GM12892 (cell line): ENCODE results near the gene NXPH1.
A peak's percentile ranks its signal among the peaks of the same experiment; 100 is the strongest.
"Not testable (repeated sequence)": the region's sequence is repeated elsewhere in the genome, so short reads cannot be mapped to it uniquely, and the experiment has no call there.

Experiments used
- DNase-seq: peaks from one replicate; pipeline ENCODE4 v3.0.0; 2011; ENCODE audit not compliant: insufficient read length
- FAIRE-seq: peaks from 2 replicates; lab custom pipeline; 2011; peaks lifted over from hg19 to GRCh38; lab: Jason Lieb, UNC
- POLR2A ChIP-seq: IDR thresholded peaks from 2 replicates; pipeline ENCODE4 v1.6.1; 2011; ENCODE audit warnings: low read depth, low read length, control low read depth
- POLR2AphosphoS5 ChIP-seq: IDR thresholded peaks from 2 replicates; pipeline ENCODE4 v1.6.1; 2011; ENCODE audit warnings: low read depth, low read length, control low read depth
- TAF1 ChIP-seq: IDR thresholded peaks from 2 replicates; pipeline ENCODE4 v1.6.1; 2011; ENCODE audit warnings: low read depth, mild to moderate bottlenecking, control low read depth, low read length, borderline replicate concordance

The NXPH1 gene

DNA sequence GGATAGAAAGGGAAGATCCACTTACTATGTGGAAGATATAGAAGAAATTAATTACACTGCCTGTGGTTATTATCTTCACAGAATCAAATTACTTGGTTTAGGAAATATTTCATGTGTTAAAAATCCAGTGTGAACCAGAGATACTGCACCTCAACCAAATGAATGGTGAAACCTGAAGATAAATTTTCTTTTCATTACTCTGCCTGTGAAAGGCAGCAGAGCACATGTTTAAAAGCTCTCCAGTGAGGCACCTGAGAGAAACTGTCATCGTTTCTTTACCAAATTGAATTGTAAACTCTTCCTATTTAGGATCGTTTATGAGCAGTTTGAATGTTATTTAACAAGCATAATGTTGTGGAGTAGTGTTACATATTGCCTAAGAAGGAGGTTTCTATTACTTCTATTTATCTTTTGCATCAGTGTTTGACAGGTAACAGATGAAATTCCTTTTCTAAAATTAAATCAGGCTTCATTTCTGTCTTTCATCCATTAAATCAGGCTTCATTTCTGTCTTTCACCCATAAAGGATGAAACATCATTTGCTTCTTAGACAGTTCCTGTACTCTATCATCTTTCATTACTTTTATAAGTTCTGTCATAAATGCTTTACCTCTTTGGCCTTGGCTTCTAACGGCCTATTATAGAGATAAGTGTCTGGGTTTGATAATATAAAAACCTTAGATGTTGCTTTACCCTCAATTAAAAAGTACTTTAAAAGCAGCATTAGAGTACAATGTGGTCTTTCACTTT lies 266.6 kb downstream of the NXPH1 start:
- no peak for TF ChIP-seq POLR2A
- no peak for TF ChIP-seq POLR2AphosphoS5
- TF ChIP-seq TAF1 = no peak
- FAIRE-seq (no peak), DNase-seq (no peak)

DNA sequence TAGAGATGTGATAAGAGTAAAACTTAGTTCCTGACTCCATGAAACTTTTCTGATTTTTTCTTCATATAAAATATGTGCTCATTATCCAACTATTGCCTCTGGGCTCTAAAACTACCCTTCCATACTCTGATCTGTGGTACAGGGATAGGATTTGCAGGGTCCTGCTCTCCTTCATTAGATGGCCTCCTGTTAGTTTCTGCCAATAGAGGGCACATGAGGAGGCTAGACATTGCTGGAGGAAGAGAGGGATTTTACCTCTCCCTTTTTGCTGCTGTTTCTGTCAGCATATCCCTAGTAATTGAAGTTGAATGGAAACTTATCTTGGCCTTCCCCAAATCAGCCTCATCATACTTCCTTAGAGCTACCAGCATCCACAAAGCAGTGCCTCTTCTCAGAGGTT lies 269.4 kb downstream of the NXPH1 start:
- FAIRE-seq (no peak), DNase-seq (no peak)

DNA sequence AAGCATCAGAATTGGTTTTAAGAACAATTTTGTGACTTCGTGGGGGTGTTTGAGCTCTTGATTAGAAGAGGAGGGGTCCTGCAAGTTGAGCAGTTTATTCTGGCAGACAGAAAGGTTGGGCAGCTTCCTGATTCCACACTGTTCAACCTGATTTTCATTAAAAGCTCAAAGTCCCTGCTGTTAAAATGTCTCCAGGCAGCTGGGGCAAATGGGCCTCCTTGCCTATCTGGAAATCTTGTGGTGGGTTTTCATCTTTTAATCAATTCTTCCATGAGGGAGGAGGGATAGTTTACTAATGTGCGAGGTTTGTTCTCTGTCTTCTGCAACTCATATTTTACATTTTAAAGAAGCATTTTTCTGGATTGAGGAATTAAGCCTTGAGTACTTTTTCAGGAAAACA lies 276.7 kb downstream of the NXPH1 start:
- FAIRE-seq (no peak), DNase-seq (no peak)
- TF ChIP-seq POLR2AphosphoS5 (no peak), TAF1 (no peak), POLR2A (no peak)

More for the DNA sequence above, 269.4 kb downstream of the NXPH1 start:
- TF ChIP-seq POLR2A = no peak
- TF ChIP-seq TAF1 = no peak
- no peak for TF ChIP-seq POLR2AphosphoS5

DNA sequence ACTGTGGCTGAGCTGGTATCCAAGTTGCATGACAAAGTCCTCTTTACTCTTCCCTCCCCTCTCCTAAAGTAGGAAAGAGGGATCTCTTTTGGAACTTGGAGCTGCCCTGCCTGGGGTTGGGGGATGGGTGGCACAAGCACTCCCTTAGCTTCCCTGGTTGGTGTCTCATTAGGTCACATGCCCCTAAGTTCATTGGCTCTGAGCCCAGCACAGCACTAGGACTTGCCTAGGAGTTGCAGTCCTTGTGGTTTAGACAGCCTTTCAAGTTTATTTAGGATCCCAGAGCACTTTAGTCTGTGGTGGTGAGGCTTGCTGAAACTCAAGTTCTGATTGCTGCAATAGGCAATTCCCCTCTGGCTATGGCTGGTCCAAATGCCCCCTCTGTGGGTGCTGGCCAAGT lies 281.4 kb downstream of the NXPH1 start:
- FAIRE-seq (no peak), DNase-seq (no peak)
- TF ChIP-seq POLR2AphosphoS5 (no peak), TAF1 (no peak), POLR2A (no peak)

DNA sequence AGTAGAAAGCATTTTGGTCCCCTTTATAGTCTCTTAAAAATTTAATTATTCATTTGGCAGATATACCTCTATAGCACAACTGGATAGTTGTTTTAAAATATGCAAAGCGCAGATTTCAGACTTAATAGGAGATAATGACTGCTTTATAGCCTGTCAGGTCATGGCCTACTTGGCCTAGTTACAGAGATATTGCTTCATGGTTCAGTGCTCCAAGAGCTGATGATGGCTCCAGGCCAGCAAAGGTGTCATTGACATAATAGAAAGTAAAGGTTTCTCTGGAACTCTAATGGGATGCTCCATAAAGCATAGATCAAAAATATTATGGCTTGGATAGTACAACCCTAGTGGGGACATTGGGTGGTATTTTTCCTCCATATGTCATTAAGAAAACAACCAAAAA lies 285.7 kb downstream of the NXPH1 start:
- DNase-seq = no peak
- no peak for FAIRE-seq
- TF ChIP-seq POLR2AphosphoS5 (no peak), POLR2A (no peak), TAF1 (no peak)

DNA sequence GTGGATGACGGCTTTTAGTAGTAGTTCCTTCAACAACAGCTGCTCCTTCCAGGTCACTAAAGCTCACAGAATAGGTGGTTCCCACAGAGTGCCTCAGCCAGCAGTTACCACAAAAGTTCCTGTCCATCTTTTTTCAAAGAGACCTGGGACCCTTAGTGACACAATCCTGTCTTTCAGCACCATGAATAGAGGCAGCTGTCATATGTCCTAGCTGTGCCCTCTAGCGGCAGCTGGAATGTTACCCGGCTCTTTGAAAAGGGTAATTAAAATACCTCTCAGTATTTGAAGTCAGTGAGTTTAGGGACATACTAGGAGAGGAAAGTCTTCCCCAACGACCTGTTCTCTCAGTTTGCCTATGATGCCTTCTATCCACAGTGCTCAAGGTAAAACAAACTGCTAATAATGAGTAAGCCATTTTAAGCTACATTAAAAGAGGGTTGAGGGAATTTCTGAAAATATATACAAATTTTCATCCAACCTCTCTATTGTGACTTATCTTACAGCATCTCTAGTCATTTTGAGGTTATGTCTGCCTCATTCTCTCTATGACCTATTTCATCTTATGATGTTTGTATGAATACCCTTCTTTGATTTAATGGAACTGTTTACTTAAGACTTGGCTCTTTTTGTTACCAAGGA lies 290.8 kb downstream of the NXPH1 start:
- DNase-seq (peak; percentile 5), FAIRE-seq (peak; percentile 53)
- TF ChIP-seq TAF1 (no peak), POLR2A (no peak), POLR2AphosphoS5 (no peak)

DNA sequence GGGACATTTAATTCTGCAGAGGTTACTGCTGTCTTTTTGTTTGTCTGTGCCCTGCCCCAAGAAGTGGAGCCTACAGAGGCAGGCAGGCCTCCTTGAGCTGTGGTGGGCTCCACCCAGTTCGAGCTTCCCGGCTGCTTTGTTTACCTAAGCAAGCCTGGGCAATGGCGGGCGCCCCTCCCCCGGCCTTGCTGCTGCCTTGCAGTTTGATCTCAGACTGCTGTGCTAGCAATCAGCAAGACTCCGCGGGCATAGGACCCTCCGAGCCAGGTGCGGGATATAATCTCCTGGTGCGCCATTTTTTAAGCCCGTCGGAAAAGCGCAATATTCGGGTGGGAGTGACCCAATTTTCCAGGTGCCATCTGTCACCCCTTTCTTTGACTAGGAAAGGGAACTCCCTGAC lies 298.3 kb downstream of the NXPH1 start:
- not testable (repeated sequence) for FAIRE-seq

DNA sequence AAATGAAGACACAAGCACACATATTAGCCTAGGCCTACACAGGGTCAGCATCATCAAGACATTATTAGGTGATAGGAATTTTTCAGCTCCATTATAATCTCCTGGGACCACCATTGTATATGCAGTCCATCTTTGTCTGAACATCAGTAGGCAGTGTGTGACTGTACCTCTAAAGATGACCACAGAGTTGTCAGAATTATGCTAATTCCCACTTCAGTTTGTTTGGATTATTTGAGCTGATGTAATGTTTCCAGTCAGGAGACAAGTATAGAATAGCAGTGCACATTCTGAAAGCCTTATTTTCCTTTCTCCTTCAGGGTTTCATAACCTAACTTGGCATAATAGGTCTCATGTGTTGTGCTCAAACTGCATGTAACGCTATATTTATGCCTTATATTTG lies 306.4 kb downstream of the NXPH1 start:
- no peak for DNase-seq
- no peak for TF ChIP-seq POLR2A
- no peak for TF ChIP-seq POLR2AphosphoS5
- no peak for TF ChIP-seq TAF1
- no peak for FAIRE-seq

More for the DNA sequence above, 298.3 kb downstream of the NXPH1 start:
- DNase-seq = not testable (repeated sequence)

DNA sequence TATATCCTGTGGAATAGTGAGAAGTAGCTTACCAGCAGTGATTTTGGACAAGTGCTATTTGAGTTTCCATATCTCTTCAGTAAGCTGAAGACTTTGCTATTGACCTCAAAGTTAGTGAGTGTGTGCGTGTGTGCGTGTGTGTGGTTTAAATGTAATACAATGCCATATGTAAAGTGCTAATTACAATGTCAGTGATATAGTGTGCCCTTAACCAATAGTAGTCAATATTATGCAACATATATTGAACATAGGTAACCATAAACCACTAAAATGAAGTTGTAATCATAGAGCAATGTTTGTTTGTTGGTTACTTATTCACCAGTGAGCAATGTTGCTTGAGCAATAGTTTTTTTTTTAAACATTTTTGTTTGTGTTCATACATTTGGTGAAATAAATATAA lies 309.4 kb downstream of the NXPH1 start:
- DNase-seq = no peak
- TF ChIP-seq TAF1 = no peak
- no peak for TF ChIP-seq POLR2A
- TF ChIP-seq POLR2AphosphoS5 = no peak
- FAIRE-seq = no peak

DNA sequence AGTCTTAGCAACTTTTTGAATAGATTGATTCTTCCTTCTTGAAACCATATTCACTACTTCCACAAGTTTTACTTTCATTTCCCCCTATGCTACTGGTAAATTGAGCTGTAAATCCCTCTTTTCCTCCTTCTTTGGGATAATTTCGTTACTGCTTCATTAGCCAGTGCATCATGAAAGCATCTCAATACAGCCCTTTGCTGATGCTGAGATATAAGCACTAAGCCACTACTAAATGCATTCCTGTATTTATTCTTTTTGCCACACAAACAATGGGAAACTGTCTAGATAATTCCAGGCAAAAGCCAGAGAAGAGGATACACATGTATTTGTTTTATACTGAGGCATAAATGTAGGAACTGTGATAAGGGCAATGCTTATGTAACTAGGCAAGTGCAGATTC lies 313.9 kb downstream of the NXPH1 start:
- DNase-seq (no peak), FAIRE-seq (no peak)
- TF ChIP-seq POLR2AphosphoS5 (no peak), TAF1 (no peak), POLR2A (no peak)

DNA sequence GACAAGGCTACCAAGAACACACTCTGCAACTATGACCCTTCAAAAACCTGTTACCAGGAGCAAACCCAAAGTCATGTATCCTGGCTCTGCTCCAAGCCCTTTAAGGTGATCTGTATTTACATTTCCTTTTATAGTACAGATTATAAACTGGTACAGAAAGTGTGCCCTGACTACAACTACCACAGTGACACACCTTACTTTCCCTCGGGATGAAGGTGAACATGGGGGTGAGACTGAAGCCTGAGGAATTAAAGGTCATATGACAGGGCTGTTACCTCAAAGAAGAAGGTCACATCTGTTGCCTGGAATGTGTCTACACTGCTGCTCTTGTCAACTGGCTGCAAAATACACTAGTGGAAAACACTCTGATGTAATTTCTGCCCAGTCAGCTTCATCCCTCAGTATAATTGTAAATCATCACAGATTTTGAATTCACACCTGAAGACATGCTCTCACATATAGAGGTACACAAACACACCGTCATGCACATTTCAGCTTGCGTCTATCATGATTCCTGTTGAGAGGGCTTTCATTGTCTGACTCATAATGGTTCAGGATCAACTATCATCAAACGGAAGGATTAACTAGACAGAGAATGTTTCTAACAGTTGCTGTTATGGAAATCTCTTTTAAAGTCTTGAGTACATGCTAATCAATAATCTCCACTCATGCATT lies 318.3 kb downstream of the NXPH1 start:
- no peak for FAIRE-seq
- TF ChIP-seq POLR2A (no peak), TAF1 (no peak), POLR2AphosphoS5 (no peak)
- no peak for DNase-seq

DNA sequence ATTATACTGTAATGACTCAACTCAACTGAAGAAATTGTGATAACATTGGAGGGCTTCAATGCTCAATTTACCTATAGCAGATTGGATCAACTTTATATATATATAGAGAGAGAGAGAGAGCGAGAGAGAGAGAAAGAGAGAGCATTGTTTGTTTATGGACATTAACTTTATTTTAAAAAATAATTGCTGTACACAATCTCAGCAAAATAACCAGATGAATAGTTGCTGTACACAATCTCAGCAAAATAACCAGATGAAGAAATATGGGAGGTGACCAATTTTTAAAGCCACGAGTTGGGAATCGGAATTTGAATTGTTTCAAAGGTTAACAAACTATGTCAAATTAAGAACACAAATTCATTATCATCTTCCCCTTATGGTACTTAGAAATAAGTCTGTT lies 319.9 kb downstream of the NXPH1 start:
- TF ChIP-seq POLR2AphosphoS5 = no peak
- no peak for TF ChIP-seq TAF1
- no peak for TF ChIP-seq POLR2A
- no peak for DNase-seq
- FAIRE-seq = no peak
